ENCODE results near the gene TPMT.

The TPMT gene

GRCh38 chr6:18132346-18132745 is 22.5 kb downstream of the TPMT start:
- Histone ChIP-seq H4K20me1 (no peaks in the 10 kb centered on the region), H3K9ac (no peak overlapping the region), H3K4me3 (no peak overlapping the region), H3K36me3 (peaks cover 0 to 96% (median 7%) of the 10 kb centered on the region in 11 experiments; a peak in 10 of 22 replicates), H3K27me3 (no peaks in the 10 kb centered on the region), H3K9me3 (replicated peaks in 1 of 11) (no peaks in the 10 kb centered on the region), H3K27ac (no peak overlapping the region), H3K4me2 (no peak overlapping the region), H3K4me1 (no peaks in the 10 kb centered on the region)
- no peak for TF ChIP-seq Cebpa-rat (IDR thresholded peaks at IDR 0.05)

- peaks cover 8 to 16% (median 13%) of the 10 kb centered on the region in 11 experiments; a peak in 21 of 22 replicates for H3K9me3 ChIP-seq (replicated peaks in 1 of 11)
- no peak overlapping the region for H3K27ac ChIP-seq
- no peaks in the 10 kb centered on the region for H3K4me1 ChIP-seq
- H3K9ac ChIP-seq = no peak overlapping the region
- no peak for TF ChIP-seq Cebpa-rat (IDR thresholded peaks at IDR 0.05)
- no peaks in the 10 kb centered on the region for H3K27me3 ChIP-seq
- no peak overlapping the region for H3K4me2 ChIP-seq
- no peaks in the 10 kb centered on the region for H4K20me1 ChIP-seq
- H3K4me3 ChIP-seq = no peak overlapping the region
- peaks cover 0 to 34% (median 0%) of the 10 kb centered on the region in 11 experiments; a peak in 8 of 22 replicates for H3K36me3 ChIP-seq
Observed at GRCh38 chr6:18126121-18126520, 28.8 kb downstream of the TPMT start.

GRCh38 chr6:18122128-18123093 is 32.5 kb downstream of the TPMT start, which contains the start of gene NHLRC1:
Gene NHLRC1, minus strand, starts transcription at chr6:18122677. Its CDS starts 71 bp downstream, at chr6:18122606.
- H3K4me2 ChIP-seq = no peak within 1 kb of the TSS

DNA sequence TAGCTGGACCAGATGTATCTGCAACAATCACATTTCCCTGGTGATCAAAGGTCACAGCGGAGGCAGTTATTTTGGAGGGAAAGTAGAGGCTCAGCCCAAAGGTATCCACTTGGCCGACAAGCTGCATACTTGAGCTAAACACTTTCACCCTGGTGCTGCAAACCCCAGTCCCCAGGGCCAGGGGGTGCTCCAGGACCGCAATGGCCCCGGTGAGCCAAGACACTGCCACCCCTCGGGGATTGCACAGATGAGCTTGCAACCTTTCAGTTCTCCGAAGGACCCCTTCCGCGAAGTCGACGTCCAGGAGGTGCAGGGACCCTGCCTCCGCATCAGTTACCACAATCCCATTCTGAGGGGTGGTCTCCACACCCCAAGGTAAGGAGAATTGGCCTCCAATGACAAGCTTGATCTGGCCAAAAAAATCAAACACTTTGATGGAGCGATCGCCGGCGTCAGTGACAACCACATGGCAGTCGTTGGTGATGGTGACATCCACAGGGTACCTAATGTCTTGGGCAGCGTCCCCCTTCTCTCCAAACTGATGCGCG is 33.2 kb downstream of the TPMT start:
- no peaks in the 10 kb centered on the region for H4K20me1 ChIP-seq
- no peak overlapping the region for H3K27ac ChIP-seq
- peaks cover 8 to 16% (median 13%) of the 10 kb centered on the region in 11 experiments; a peak in 21 of 22 replicates for H3K9me3 ChIP-seq (replicated peaks in 1 of 11)
- H3K36me3 ChIP-seq = no peaks in the 10 kb centered on the region
- H3K4me3 ChIP-seq = no peak overlapping the region
- H3K9ac ChIP-seq = no peak overlapping the region
- H3K4me2 ChIP-seq = no peak overlapping the region
- TF ChIP-seq Cebpa-rat (IDR thresholded peaks at IDR 0.05) = no peak
- H3K4me1 ChIP-seq = peaks cover 0 to 7% (median 2%) of the 10 kb centered on the region in 10 experiments; a peak in 10 of 20 replicates
- no peaks in the 10 kb centered on the region for H3K27me3 ChIP-seq

More at GRCh38 chr6:18122128-18123093, 32.5 kb downstream of the TPMT start, which contains the start of gene NHLRC1:
- TF ChIP-seq Cebpa-rat (IDR thresholded peaks at IDR 0.05) = no peak
- no peaks in the 10 kb centered on the region for H4K20me1 ChIP-seq
- H3K27me3 ChIP-seq = no peaks in the 10 kb centered on the region
- no peaks in the 10 kb centered on the region for H3K4me1 ChIP-seq
- H3K9ac ChIP-seq = no peak within 1 kb of the TSS
- H3K4me3 ChIP-seq = no peak within 1 kb of the TSS
- H3K9me3 ChIP-seq (replicated peaks in 1 of 11) = peaks cover 8 to 16% (median 13%) of the 10 kb centered on the region in 11 experiments; a peak in 21 of 22 replicates
- H3K27ac ChIP-seq = no peak within 1 kb of the TSS
- H3K36me3 ChIP-seq = no peaks in the 10 kb centered on the region

GRCh38 chr6:18119236-18119635 is 35.6 kb downstream of the TPMT start:
- H3K4me3 ChIP-seq = no peak overlapping the region
- H3K9ac ChIP-seq = no peak overlapping the region
- H3K4me2 ChIP-seq = no peak overlapping the region
- no peaks in the 10 kb centered on the region for H4K20me1 ChIP-seq
- no peaks in the 10 kb centered on the region for H3K36me3 ChIP-seq
- H3K9me3 ChIP-seq (replicated peaks in 1 of 11) = peaks cover 8 to 16% (median 13%) of the 10 kb centered on the region in 11 experiments; a peak in 21 of 22 replicates
- peaks cover 0 to 9% (median 2%) of the 10 kb centered on the region in 10 experiments; a peak in 10 of 20 replicates for H3K4me1 ChIP-seq
- no peak overlapping the region for H3K27ac ChIP-seq
- H3K27me3 ChIP-seq = no peaks in the 10 kb centered on the region
- no peak for TF ChIP-seq Cebpa-rat (IDR thresholded peaks at IDR 0.05)

GRCh38 chr6:18118330-18118729 is 36.5 kb downstream of the TPMT start:
- Histone ChIP-seq H3K4me2 (no peak overlapping the region), H3K9me3 (replicated peaks in 1 of 11) (peaks cover 8 to 16% (median 13%) of the 10 kb centered on the region in 11 experiments; a peak in 21 of 22 replicates), H4K20me1 (no peaks in the 10 kb centered on the region), H3K27ac (no peak overlapping the region), H3K9ac (no peak overlapping the region), H3K36me3 (no peaks in the 10 kb centered on the region), H3K4me1 (peaks cover 0 to 9% (median 2%) of the 10 kb centered on the region in 10 experiments; a peak in 10 of 20 replicates), H3K27me3 (no peaks in the 10 kb centered on the region), H3K4me3 (no peak overlapping the region)
- TF ChIP-seq Cebpa-rat (IDR thresholded peaks at IDR 0.05) = no peak

DNA sequence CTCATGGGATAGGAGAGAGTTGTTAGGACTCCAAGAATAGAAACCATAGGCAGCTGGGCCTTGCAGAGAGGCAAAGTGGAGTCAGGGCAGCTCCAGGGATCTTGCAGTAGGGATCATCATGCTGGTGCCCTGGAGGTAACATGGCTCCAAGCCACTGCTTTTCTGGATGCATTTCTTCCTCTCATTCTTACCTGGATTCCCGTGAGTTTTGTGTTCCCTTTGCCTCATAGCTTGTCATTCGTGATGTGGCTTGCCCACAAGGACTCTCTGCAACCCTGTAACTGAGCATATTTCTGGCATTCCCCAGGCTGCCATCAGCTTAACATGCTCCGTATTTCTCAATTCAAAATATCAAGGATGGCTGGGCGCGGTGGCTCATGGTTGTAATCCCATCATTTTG is 37.7 kb downstream of the TPMT start:
- Histone ChIP-seq H3K4me2 (peak overlapping the region in 5 of 11 experiments; percentile 16 to 52 (median 34); a peak in 10 of 22 replicates), H3K9me3 (replicated peaks in 1 of 11) (peaks cover 2 to 8% (median 6%) of the 10 kb centered on the region in 11 experiments; a peak in 21 of 22 replicates), H3K27ac (no peak overlapping the region), H3K4me1 (peaks cover 0 to 9% (median 2%) of the 10 kb centered on the region in 10 experiments; a peak in 10 of 20 replicates), H3K4me3 (no peak overlapping the region), H4K20me1 (no peaks in the 10 kb centered on the region), H3K36me3 (no peaks in the 10 kb centered on the region), H3K27me3 (no peaks in the 10 kb centered on the region), H3K9ac (no peak overlapping the region)
- no peak for TF ChIP-seq Cebpa-rat (IDR thresholded peaks at IDR 0.05)

- Histone ChIP-seq H3K9me3 (replicated peaks in 1 of 11) (no peaks in the 10 kb centered on the region), H4K20me1 (no peaks in the 10 kb centered on the region), H3K36me3 (no peaks in the 10 kb centered on the region), H3K27ac (no peak overlapping the region), H3K4me3 (no peak overlapping the region), H3K9ac (no peak overlapping the region), H3K27me3 (no peaks in the 10 kb centered on the region), H3K4me1 (peaks cover 0 to 9% (median 2%) of the 10 kb centered on the region in 10 experiments; a peak in 10 of 20 replicates), H3K4me2 (no peak overlapping the region)
- TF ChIP-seq Cebpa-rat (IDR thresholded peaks at IDR 0.05) = no peak
Observed at GRCh38 chr6:18115356-18115755, 39.5 kb downstream of the TPMT start.

DNA sequence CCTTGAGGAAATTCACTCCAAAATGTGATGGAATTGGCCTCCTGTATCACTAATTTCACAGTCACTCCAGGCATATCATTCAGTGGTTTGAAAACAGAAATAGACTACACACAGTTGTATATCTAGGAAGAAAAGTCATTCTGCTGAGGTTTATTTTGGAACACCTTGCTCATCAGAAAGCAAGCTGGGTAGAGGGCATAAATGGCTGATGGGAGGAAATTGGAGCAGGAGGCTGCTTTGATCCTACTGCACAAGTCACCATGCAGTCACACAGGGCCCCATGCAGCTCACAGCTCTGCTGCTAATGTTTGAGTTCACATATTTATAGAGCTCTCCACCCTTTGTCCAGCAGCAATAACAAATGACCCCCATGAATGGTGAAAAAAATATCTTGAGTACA is 44.7 kb downstream of the TPMT start:
- H3K27ac ChIP-seq = no peak overlapping the region
- H4K20me1 ChIP-seq = no peaks in the 10 kb centered on the region
- no peaks in the 10 kb centered on the region for H3K4me1 ChIP-seq
- no peak for TF ChIP-seq Cebpa-rat (IDR thresholded peaks at IDR 0.05)
- H3K4me2 ChIP-seq = no peak overlapping the region
- H3K4me3 ChIP-seq = no peak overlapping the region
- peaks cover 21 to 32% (median 24%) of the 10 kb centered on the region in 11 experiments for H3K9me3 ChIP-seq (replicated peaks in 1 of 11)
- H3K36me3 ChIP-seq = no peaks in the 10 kb centered on the region; a peak in 1 of 22 replicates
- H3K9ac ChIP-seq = no peak overlapping the region
- H3K27me3 ChIP-seq = no peaks in the 10 kb centered on the region

All from BLaER1 treated with 17β-estradiol and CSF1 and Interleukin-3, amounts not matched to agents 10 nM and 100 nM (cell line).